NCI-H460 (cell line): Measurements from ENCODE around the gene ZBTB48. TPM values are rescaled to one million over a fixed set of nuclear protein-coding genes. Genes with fewer than 3 reads are reported as not detected.
"Not testable (repeated sequence)": the region's sequence is repeated elsewhere in the genome, so short reads cannot be mapped to it uniquely, and the experiment has no call there.

ENCODE experiments used
- DNase-seq: peaks from one replicate; pipeline ENCODE4 v3.0.0-alpha.2; 2016; ENCODE audit warnings: low read depth; ENCODE audit errors: extremely low read depth
- total RNA-seq: library from RNA; depleted of rRNA; stranded (reverse); fragments of >200 nt; shearing (Covaris generic); gene quantifications from 2 replicates; pipeline ENCODE4 v1.2.3, GENCODE V29; 2014

The ZBTB48 gene
- total RNA-seq, 1 experiment from 2014 or later: 13.2 TPM

- no peak for DNase-seq
Measured at GRCh38 chr1:6590046-6590445, 10.3 kb downstream of the ZBTB48 start.

- DNase-seq: no peak
Measured at GRCh38 chr1:6591222-6591621, 11.4 kb downstream of the ZBTB48 start.

- DNase-seq: no peak
Measured at GRCh38 chr1:6591644-6592043, 11.8 kb downstream of the ZBTB48 start.

- DNase-seq: no peak
Measured at GRCh38 chr1:6592441-6592840, 12.6 kb downstream of the ZBTB48 start.

- DNase-seq: no peak
Measured at GRCh38 chr1:6592865-6593593, 13.2 kb downstream of the ZBTB48 start.

GRCh38 chr1:6593810-6594209 is 14.0 kb downstream of the ZBTB48 start:
- DNase-seq: no peak

- no peak for DNase-seq
Measured at GRCh38 chr1:6594977-6595740, 15.4 kb downstream of the ZBTB48 start.

- no peak for DNase-seq
Measured at GRCh38 chr1:6596351-6596750, 16.6 kb downstream of the ZBTB48 start.

- DNase-seq: no peak
Measured at GRCh38 chr1:6596886-6597776, 17.3 kb downstream of the ZBTB48 start.

GRCh38 chr1:6597777-6598131 is 18.0 kb downstream of the ZBTB48 start:
- no peak for DNase-seq

GRCh38 chr1:6599141-6599975 is 19.6 kb downstream of the ZBTB48 start:
- no peak for DNase-seq

- DNase-seq: not testable (repeated sequence)
Measured at GRCh38 chr1:6599991-6600390, 20.2 kb downstream of the ZBTB48 start.

- no peak for DNase-seq
Measured at GRCh38 chr1:6600410-6601048, 20.7 kb downstream of the ZBTB48 start.

GRCh38 chr1:6601049-6601922 is 21.5 kb downstream of the ZBTB48 start:
- DNase-seq: peak; percentile 62

- DNase-seq: no peak
Measured at GRCh38 chr1:6601923-6602668, 22.3 kb downstream of the ZBTB48 start.

- peak; percentile 77 for DNase-seq
Measured at GRCh38 chr1:6602669-6603237, 23.0 kb downstream of the ZBTB48 start, which contains the start of gene KLHL21. TSS of gene KLHL21 (minus strand) at chr1:6602869. CDS start at chr1:6602817, 52 bp downstream.

GRCh38 chr1:6603238-6603914 is 23.6 kb downstream of the ZBTB48 start:
- no peak for DNase-seq
